ENCODE results near the gene ACAN.

- TF ChIP-seq CTCF (IDR thresholded peaks at IDR 0.05) (no peak), POLR2A (IDR thresholded peaks at IDR 0.05) (no peak)
Observed at GRCh38 chr15:88802250-88802990, 816 bp upstream of the ACAN start.

All from uterus (tissue), 2 donors.